HK-2 (cell line): ENCODE measurements around the gene NEDD8.

ENCODE experiments used
- DNase-seq: peaks from one replicate; pipeline ENCODE4 v3.0.0-alpha.2; 2018; ENCODE audit not compliant: unreplicated experiment

The NEDD8 gene

DNA sequence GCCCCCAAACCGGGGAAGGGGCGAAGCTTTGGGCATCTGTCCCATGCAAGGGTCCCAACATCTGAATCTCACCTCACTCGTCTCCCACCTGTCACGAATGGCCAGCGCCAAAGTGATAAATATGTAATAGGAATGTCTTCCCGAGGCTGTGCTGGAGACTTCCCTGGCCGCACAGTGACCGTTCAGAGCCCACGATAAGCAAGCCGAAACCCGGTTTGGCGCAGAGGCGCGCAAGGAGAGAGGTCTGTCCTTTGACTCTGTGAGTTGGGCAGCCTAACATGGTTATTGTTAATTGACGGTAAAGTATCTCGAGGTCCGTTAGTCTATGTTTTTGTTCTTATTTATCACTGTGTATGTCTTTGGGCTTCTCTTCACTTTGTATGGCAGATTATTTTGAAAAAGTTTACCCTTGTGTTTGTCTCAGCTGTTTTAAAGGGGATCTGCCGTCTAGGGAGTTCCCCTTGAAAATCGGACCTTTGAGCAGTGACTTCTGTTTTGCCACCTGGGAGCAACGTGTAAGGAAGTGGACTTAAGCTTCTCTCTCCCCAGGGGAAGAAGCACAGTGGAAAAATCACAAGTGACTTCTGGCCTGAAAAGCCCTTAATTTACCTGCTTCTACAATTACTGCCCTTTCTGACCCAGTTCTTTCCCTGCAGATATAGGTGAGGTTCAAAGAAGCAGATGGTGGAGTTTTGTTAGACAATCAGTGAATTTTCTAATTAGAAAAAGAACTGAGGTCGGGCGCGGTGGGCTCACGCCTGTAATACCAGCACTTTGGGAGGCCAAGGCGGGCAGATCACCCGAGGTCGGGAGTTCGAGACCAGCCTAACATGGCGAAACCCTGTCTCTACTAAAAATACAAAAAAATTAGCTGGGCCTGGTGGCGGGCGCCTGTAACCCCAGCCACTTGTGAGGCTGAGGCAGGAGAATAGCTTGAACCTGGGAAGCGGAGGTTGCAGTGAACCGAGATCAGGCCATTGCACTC lies 35.8 kb downstream of the NEDD8 start:
- no peak for DNase-seq

DNA sequence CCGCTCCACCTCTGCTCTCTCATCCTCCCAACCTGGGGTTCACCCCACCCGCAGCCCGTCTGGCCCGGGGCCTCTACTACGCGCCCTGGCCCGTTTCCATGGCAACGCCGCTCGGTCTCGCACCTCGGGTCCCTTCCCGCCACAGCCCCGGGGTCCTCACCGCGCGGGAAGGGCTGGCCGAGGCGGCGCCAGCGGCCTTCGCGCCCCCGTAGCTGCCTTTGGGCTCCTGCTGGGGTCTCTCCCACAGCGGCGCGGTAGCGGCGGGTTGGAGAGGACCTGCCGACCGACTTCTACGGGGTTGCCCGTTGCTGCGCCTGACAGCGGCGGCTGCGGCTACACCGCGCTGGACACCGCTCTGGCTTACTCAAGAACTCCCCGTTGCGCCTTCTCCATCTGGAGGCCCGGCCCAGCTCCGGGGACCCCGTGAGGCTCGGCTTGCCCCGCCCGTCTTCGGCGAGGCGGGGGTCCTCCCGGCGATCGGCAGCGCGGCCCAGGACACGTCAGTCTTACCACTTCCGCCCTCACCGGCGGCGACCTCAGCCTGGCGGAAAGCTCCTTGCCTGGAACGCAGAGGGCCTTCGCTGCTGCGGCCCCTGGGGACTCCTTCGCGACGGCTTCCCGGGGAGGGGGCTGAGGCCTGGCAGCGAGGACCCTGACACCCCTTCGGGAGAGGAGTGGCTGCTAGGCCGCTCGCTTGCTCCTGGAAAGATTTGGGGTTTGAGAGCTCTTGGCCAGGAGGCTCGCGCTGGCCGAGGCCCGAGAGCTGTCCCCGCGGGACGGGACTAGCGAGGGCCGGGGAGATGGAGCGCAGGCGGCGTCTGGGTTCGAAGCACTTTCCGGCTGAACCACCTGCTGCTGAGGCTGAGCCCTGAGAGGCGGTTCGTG lies 36.7 kb downstream of the NEDD8 start, which contains the start of gene TM9SF1:
TM9SF1 (minus strand) TSS at position 256 of the 885 bp plus-strand sequence. CDS start 422 bp downstream, outside the sequence.
- DNase-seq = peak; percentile 85

DNA sequence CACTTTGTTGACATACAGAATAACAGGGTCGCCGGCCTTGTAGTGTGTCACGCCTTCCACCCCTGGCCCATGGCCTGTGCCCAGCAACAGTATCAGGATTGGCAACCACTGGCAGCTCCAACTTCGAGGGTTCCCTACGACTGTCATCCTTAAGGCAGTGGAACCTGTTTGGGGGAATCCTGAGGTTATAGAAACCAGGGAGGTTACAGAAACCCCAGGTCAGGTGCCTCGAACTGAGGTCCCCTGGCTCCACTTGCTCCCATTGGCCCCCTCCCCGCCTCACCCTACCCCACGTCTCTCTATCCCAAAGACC lies 37.3 kb downstream of the NEDD8 start:
- no peak for DNase-seq

DNA sequence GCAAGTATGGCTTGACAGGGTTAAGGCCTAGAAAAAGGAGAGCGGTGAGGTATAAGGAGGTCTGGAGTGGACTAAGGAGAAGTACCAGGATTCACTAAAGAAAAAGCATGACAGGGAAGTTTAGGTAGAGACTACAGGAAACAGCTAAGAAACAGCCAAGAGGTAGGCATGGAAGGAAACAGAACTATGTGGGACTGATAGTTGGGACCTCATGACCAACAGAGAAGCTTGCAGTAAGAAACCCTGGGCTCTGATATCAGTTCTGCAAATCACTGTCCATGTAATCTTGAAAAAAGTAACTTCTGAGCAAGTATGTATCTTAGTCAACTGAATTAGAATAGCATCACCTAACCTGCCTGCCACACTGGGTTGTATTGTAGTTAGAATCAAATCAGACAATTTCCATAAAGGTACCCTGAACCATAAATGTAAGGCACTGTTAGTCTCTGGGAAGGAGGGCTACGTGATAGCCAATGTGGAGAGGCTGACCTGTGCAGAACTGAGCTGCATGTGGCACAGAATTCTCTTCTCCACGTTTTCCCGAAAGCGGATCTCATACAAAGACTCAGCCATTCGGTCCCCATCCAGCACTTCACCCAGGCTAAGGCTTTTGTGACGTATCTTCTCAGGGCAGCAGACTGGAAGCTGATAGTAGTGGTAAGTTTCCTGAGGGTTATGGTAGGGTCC lies 37.8 kb downstream of the NEDD8 start:
- DNase-seq = no peak

DNA sequence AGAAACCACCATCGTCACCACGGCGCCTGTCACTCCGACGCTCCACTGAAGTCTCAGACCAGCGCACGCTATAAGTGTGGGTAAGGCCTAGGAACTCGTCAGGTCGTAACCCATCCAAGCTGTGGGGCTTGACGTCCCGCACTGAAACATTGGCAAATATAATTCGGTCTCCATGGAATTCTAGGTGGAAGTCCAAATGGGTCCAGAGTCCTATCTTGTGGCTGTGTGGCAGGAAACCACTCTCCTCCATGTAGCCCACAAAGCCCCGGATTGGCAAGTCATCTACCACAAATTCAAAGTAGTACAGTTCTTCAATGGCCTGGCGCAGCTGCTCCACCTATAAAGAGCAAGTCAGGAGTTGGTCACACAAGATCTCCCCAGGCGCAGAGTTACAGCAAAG lies 39.2 kb downstream of the NEDD8 start:
- no peak for DNase-seq

DNA sequence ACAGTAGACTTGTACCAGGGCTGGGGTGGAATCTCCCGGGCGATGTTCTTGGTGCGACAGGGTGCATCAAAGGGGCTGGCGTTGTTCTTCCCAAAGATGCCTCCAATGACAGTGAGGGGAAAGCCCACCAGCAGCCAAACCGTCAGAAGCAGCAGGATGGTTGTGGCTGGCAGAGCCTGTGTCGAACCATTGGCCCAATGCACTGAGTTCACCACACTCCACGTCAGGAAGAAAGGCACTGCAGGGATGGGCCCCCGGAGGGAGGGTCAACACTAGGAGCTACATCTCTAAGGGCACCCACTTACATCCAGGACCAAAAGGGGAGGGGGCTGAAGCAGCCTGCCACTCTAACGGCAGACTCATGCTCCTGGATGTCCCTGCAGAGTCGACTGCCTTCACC lies 41.8 kb downstream of the NEDD8 start:
- DNase-seq = no peak

DNA sequence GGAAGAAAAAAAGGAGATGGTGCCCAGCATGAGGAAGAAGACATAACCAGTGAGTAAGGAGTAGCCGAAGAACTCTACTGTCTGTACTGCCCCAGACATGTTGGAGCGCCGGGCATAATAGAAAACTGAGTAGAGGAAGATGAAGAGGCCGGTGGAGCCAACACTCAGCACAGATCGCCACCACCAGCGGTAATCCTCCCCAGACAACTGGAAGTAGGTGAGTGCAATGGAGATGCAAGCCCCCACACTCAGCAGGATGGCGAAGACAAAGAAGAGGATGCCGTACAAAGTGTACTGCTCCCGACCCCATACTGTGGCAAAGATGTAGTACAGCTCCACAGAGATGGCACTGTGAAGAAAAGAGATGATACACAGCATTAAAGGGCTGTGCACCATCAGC lies 42.7 kb downstream of the NEDD8 start:
- no peak for DNase-seq

DNA sequence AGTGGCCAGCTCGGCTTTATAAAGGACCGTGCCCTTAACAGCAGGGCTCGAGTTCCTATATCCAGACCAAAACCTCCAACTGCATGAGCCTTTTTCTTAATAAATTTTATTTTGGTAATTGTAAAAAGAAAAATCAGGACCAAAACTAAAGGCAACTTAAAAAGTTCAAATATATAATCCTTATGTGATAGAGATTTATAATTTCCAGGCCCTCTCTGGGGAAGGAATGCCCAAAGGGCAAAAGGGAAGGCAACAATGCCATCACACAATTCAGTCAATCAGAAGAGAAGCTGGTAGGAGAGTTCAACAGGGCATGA lies 43.1 kb downstream of the NEDD8 start:
- DNase-seq = no peak

DNA sequence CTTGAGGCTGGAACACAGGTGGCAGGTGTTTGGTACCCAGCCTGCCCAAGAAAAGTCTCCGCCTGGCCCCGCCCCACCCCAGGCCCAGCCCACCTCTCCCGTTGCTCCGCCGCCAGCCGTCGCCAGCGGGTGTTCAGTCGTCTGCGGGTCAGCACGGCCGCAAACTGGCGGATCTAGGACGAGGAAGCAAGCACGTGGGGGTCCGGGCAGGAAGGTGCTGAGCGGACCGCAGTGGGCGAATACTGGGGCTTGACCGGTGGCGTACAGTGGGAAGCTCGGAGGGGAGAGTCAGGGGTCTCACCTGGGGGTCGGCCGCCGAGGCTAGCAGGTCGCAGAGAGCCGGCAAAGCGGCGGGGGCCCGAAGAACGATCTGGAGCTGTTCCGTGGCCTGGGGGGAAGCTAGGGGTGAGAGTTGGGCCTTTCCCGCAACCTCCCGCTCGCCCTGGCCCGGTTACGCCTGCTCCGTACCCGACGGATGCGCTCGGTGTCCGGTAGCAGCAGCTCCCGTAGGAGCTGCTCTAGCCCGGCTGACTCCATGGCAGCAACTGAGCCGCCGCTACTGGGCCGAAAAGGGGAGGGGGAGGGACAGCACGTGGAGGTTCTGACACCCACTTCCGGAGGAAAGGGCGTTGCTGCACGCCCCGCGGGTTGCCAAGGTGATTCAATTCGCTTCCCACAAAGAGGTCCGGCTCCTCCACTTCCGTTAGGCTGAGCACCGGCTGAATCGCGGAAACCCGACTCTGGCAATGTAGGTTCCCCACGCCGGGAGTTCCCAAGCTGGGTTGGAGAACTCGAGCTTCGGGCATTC lies 43.7 kb downstream of the NEDD8 start, which contains the start of gene IPO4:
IPO4 (minus strand) TSS at position 566 of the 808 bp plus-strand sequence; CDS start at position 537, 29 bp downstream.
- peak; percentile 96 for DNase-seq

DNA sequence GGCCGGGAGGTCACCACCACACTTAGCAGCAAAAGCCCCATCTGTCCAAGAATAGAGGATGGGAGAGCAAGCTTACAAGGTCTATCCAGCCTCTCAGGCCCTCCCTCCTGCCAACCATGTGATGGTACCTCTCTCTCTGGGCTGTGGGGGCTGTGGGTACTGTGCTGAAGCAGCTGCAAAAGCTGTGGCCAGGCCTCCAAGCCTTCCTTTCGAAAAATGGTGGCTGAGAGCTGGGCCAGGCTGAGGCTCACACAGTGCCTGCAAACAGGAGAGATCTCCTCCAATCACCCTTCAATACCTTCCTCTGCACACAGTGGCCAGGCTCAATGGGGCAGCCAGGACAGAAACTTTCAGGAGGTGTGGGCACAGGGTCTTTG lies 44.6 kb downstream of the NEDD8 start:
- DNase-seq = no peak

DNA sequence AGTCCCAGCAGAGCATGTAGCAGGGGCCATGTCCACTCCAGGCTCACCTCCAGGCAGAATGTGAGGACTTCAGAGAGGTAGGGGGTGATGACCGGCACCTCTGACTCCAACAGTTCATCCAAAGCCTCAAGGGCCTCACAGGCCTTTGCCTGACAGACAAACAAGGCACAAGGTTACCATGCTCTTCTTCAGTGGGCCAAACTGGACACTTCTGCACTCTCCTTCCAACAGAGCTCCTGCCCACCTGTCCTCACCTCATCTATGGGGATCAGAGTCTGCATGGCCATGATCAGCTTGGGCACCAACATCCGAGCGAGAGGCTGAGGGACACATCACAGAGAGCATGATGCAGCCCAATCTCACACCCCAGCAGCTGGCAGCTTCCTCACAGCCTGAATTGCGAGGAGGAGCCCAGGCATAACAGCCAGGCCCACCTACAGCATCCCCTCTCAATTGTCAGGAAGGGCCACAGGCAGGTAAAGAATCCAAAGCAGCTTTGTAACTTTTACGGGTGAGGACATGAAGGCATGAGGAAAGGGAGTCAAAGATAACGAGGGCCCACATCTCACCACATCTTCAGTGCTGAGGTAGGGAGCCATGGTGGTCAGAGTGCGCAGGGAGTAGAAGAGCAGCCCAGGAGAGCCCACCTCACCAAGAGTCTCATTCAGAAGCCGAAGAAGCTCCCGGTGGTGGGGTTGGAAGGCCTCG lies 45.2 kb downstream of the NEDD8 start:
- DNase-seq = no peak

DNA sequence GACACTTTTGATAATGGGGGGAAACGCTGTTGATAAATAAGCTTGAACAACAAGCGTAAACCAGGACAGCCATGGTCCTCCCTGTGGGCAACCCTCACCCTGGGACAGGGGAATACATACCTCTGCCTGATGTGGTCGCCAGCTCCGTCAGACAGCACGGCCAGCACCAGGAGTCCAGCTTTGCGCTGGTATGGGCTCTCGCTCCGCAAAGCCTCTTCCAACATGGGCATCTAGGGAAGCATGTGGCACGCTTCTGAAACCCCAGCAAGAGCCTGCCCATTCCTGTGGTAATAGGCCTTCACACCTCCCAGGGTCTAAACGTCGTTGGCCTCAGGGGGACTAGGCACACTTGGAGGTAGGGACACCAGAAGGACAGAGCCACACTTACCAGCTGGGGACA lies 46.4 kb downstream of the NEDD8 start:
- DNase-seq = no peak

DNA sequence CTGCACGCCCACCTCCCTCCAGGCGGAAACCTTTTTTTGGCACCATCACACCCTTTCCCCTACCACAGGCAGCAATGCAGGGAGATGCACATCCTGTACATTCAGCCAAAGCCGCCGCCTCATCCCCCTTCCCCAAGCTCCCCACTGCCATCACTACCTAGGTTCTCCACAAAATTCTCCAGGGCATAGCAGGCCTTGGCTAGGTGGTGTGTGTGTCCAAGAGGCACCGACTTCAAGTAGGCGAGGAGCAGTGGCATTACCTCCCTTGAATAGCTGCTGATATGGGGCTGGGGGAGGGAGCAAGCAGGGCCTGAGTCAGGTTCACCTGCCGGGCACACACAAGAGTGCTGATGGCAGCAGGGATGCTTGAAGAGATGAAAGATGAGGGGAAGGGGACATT lies 47.1 kb downstream of the NEDD8 start:
- no peak for DNase-seq

DNA sequence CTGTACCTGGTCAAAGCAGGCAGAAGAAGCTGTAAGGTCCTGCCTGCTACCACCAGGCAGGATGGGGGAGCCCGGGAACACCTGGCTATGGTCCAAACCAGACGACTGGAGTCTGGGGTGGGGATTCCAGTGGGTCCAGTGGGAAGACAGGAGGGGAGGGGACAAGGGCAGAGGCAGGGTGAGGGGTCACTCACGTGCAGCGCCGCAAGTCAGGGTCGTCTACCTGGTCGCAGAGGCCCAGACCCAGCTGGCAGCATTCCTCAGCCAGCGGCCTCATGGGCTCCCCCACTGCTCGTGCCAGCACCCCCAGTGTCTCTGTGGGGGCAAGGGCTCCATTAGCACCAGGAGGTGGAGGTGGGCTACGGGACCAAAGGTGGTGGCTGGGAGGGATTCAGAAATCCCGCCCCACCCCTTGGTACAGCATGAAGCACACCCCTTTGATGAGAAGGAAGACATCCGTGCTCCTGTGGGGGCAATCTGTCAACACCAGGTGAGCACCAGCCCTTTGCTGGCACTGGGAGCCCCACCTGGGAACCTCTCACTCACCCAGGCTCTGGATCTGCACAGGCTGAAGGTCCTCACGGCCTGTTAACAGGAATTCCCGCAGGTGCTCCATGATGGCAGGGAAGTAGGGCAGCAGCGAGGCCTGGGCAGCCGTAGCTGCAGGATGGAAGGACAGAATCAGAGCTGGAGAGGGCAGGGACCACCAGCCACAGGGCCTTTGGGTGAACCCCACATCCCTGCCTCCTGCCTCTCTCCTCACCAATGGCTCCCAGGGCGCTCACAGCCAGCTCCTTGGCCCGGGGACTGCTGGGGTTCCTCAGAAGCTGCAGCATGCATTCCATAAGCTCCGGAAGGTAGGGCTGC lies 47.8 kb downstream of the NEDD8 start:
- DNase-seq = no peak

DNA sequence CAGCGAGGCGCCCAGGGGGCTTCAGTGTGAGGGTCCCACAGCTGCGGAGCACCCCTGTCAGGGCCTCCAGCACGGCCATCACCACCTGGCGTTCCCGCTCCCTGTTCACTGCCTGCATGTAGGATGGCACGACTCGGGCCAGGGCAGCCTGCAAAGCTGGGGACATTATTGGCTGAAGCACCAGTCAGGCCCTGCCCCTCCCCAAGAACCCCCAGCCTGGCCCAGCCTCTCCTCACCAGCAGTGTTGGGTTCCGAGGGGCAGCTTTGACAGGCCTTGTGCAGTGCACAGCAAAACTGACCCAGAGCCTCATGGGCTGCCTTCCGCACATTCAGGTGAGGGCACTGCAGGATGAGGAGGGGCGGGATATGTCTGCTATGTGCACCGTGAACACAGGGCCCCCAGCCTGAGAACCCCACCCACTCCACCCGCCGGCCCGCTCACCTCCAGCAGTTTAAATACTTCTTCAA lies 49.1 kb downstream of the NEDD8 start:
- DNase-seq = no peak

DNA sequence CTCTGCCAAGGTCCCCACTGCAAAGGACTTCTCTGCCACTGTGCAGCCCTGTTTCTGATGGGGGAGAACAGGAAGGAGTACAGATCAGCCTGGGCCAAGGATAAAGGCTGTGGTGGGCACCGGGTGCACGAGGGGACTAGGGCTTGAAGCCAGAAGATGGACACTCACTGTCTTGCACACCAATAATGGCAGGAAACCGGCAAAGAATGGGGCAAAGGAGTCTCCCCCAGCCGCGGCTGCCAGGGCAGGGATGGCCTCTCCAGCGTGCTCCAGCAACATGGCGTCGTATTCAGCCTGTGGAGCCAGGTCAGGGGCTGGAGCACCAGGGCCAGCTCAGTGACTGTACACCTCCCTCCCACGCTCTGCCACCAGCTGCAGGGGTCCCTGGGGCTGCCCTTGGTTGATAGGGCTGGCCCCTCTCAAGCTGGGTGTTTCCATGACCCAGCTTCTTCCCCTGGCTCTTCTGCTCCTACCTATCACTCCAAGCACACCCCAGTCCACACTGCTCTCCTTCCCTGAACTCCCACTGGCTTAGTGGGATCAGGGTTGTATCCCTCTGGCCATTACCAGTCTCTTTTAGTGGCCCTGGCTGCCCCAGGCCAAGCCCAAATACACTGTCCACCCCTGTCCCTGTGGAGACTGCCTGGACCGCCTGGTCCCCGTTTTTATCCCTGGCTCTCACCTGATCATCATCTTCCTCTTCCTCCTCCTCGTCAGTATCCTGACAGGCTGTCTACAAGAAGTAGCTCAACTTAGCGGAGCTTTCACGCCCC lies 49.9 kb downstream of the NEDD8 start:
- no peak for DNase-seq

DNA sequence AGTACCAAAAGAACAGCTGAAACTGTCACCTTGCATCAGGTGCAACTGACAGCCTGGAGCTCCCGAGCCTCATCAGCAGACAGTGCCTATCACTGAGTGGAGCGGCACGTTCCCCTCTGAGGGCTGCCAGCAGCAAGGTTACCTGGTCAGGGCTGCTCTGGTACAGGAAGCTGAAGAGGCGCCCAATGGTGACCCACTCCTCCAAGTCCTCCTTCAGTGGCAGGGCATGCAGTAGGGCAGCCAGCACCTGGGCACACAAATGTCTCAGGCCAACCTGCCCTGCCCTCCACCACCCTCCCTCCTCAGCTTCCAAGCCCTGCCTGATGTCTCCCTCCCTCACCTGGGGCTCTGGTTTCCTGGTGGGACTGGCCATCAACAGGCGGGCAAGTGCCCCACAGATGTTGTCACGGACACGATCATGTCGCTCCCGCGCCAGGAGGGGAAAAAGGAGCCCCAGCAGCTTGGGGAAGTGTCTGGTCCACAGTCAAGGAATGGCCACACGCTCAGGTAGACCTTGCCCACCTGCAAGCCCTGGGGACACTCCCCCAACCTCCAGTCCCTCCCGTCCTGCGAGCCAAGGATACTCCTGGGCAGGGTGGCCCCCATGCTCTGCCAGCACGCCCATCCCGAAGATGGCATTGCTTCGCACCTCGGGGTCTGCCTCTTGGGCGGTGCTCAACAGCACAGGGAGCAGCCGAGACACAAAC lies 50.6 kb downstream of the NEDD8 start:
- DNase-seq = no peak
